ENCODE measurements around the gene ZMYND8.

- TF ChIP-seq CTCF (IDR thresholded peaks at IDR 0.05), result no peak
- TF ChIP-seq ZFX (IDR thresholded peaks at IDR 0.05; ENCODE audit: borderline replicate concordance), result no peak
These were observed 45.8 kb downstream of the ZMYND8 start for GRCh38 chr20:47310729-47311128.
